Measurements from ENCODE around the gene MALSU1. TPM values are rescaled to one million over a fixed set of nuclear protein-coding genes. Genes with fewer than 3 reads are reported as not detected.

The MALSU1 gene
- 72.5 TPM for polyA plus RNA-seq (ENCODE audit: insufficient read length)

- peak; percentile 94 for DNase-seq (ENCODE audit: low read depth)
These were observed at the start of gene MALSU1 for GRCh38 chr7:23298885-23299769. TSS of gene MALSU1 (plus strand) at chr7:23299339. CDS start at chr7:23299353, 14 bp downstream.

GRCh38 chr7:23249486-23249885 lies 49.7 kb upstream of the MALSU1 start:
- no peak for DNase-seq (ENCODE audit: low read depth)

GRCh38 chr7:23254051-23254681 lies 45.0 kb upstream of the MALSU1 start:
- DNase-seq (ENCODE audit: low read depth), result no peak

- DNase-seq (ENCODE audit: low read depth), result no peak
These were observed 42.4 kb upstream of the MALSU1 start for GRCh38 chr7:23256731-23257130.

GRCh38 chr7:23260371-23260770 lies 38.8 kb upstream of the MALSU1 start:
- no peak for DNase-seq (ENCODE audit: low read depth)

GRCh38 chr7:23261843-23262452 lies 37.2 kb upstream of the MALSU1 start:
- DNase-seq (ENCODE audit: low read depth), result peak; percentile 14

- no peak for DNase-seq (ENCODE audit: low read depth)
These were observed 34.2 kb upstream of the MALSU1 start for GRCh38 chr7:23264916-23265458.

- no peak for DNase-seq (ENCODE audit: low read depth)
These were observed 32.2 kb upstream of the MALSU1 start for GRCh38 chr7:23266918-23267317.

- DNase-seq (ENCODE audit: low read depth), result no peak
These were observed 31.8 kb upstream of the MALSU1 start for GRCh38 chr7:23267357-23267756.

GRCh38 chr7:23268167-23268566 lies 31.0 kb upstream of the MALSU1 start:
- no peak for DNase-seq (ENCODE audit: low read depth)

- no peak for DNase-seq (ENCODE audit: low read depth)
These were observed 30.4 kb upstream of the MALSU1 start for GRCh38 chr7:23268746-23269145.

- DNase-seq (ENCODE audit: low read depth), result no peak
These were observed 26.9 kb upstream of the MALSU1 start for GRCh38 chr7:23272275-23272674.

GRCh38 chr7:23273141-23273599 lies 26.0 kb upstream of the MALSU1 start:
- DNase-seq (ENCODE audit: low read depth), result no peak

- DNase-seq (ENCODE audit: low read depth), result no peak
These were observed 23.2 kb upstream of the MALSU1 start for GRCh38 chr7:23275912-23276311.

- DNase-seq (ENCODE audit: low read depth), result no peak
These were observed 22.8 kb upstream of the MALSU1 start for GRCh38 chr7:23276376-23276775.

GRCh38 chr7:23276947-23277346 lies 22.2 kb upstream of the MALSU1 start:
- DNase-seq (ENCODE audit: low read depth), result no peak

- DNase-seq (ENCODE audit: low read depth), result peak; percentile 34
These were observed 21.7 kb upstream of the MALSU1 start for GRCh38 chr7:23277359-23277989.

- DNase-seq (ENCODE audit: low read depth), result no peak
These were observed 19.2 kb upstream of the MALSU1 start for GRCh38 chr7:23279819-23280525.

- no peak for DNase-seq (ENCODE audit: low read depth)
These were observed 16.1 kb upstream of the MALSU1 start for GRCh38 chr7:23283086-23283485.

- DNase-seq (ENCODE audit: low read depth), result no peak
These were observed 14.3 kb upstream of the MALSU1 start for GRCh38 chr7:23284871-23285270.

All from forelimb muscle (tissue), 1 donor.